Raji (cell line): ENCODE measurements around the gene PRKAR2B.
A peak's percentile ranks its signal among the peaks of the same experiment; 100 is the strongest.

ENCODE experiments used
- POLR2A ChIP-seq: IDR thresholded peaks from 2 replicates; pipeline ENCODE4 v1.6.1; 2011; ENCODE audit warnings: low read depth, low read length, control low read depth; ENCODE audit not compliant: insufficient read depth

The PRKAR2B gene

DNA sequence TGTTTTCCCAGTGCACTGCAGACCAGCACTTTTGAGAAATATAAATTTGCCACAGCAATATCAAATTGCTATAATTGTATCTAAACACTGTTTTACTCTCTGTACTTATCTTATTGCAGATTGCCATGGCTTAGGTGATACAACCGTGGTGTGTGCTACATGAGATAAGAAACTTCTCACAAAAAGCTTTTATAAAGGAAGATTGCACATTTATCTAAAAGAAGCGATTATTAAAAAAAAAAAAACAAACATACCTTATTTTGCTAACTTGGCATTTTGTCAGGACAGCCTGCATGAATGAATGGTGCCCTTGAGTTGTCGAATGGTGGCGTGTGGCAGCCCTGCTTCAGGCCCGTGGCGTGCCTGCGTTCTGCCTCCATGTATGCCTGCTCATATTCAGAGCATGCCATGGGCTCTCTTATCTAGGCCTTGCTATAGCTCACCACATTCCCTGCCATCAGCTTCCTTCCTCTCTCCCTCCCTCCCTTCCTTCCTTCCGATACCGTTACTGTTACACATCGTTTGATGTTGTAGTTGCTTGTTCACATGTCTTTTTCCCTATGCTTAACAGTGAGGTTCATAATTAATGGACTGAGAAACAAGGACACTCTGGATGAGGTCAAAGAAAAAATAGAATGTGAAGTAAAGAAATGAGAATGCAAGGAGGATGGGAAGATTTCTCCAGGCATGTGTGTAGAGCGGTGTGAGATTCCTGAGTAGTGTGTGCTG, 34.9 kb downstream of the PRKAR2B start:
- TF ChIP-seq POLR2A, result no peak

DNA sequence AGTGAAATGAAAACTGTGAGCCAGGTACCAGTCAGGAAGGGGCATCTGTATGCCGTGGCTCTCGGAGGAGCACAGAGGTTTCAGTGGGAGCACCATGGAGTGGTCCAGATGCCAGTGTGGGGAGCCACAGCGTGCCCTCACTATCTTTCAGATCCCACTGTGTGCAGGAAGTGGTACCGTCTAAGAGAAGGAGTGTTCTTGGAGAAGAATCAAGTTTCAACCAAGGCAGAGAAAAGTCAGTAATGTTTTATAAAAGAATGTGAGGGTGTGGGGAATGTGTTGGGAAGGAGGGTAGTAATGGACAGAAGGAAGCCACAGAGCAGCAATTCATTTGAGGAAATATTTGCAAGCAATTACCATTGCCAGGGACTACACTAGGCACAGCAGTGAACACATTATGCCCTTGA, 35.6 kb downstream of the PRKAR2B start:
- no peak for TF ChIP-seq POLR2A

- no peak for TF ChIP-seq POLR2A
Observed at GRCh38 chr7:107080533-107080932, 36.0 kb downstream of the PRKAR2B start.

GRCh38 chr7:107085180-107085579, 40.7 kb downstream of the PRKAR2B start:
- no peak for TF ChIP-seq POLR2A

GRCh38 chr7:107089627-107090026, 45.1 kb downstream of the PRKAR2B start:
- TF ChIP-seq POLR2A, result no peak

GRCh38 chr7:107090457-107090856, 46.0 kb downstream of the PRKAR2B start:
- no peak; the same call in none of the 2 replicates for TF ChIP-seq POLR2A

DNA sequence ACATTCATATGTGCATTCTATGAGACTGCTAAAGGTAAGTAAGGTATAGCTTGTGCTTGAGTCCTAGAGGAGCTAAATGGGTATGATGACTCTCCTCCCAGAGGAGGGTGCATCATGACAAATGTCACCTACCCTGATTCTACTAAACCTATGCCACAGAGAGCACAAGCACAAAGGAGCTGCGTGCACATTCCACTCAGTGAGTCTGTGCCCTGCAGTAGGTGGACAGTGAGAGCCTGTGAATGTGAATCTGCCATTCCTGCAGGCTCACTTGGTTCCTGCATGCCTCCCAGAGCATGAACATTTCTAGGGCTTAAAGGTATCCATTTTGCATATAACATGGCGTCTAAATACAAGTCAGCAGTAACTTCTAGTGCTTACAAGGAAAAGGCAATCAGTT, 46.8 kb downstream of the PRKAR2B start:
- TF ChIP-seq POLR2A, result peak; percentile 60

GRCh38 chr7:107100824-107101223, 56.3 kb downstream of the PRKAR2B start:
- TF ChIP-seq POLR2A, result no peak

- TF ChIP-seq POLR2A, result no peak
Observed at GRCh38 chr7:107103369-107103768, 58.9 kb downstream of the PRKAR2B start.

DNA sequence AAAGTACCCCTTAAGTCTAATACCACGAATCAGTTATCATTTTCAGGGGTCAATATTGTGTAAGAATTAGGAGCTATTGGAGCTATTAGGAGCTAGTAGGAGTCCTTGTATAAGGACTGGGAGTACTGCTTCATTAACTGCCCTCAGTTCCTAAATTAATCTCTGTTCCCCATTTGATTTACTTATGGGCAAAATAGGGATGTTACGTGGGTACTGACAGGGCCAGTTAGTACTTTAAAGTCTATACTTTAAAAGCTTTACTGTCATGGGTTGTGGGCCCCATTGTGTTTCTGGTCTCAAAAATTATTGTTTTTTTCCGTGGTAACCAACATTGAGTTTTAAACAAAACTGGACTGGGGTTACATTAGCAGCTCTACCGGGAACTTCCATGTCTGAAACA, 60.3 kb downstream of the PRKAR2B start:
- no peak for TF ChIP-seq POLR2A

DNA sequence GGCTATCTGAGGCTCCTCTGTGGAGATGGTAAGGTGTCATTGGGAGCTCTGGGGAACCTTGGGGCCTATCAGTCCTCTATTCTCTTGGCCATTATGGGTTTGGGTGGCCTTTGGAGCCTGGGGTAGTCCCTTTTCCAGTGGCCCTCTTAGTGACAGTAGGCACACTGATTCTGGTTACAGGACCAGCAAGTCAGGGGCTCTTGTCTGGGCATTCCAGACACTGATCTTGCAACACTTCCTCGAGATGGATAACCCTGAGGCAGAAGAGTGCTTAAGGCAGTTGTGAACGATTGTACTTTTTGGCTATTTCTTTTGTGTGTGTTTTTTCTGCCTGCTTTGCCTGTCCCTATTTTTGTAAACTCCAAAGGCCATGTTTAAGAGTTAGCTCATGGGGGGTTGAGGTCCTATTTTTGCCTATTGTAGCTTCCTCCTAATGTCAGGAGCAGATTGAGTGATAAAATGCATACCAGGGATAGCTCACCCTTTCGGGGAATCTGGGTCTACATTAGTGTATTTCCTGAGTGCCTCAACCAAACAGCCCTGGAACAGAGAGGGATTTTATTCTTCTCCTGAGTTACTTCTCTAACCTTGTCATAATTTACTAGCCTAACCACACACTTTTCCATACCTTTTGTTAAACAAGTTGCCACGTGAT, 61.2 kb downstream of the PRKAR2B start:
- TF ChIP-seq POLR2A, result no peak

DNA sequence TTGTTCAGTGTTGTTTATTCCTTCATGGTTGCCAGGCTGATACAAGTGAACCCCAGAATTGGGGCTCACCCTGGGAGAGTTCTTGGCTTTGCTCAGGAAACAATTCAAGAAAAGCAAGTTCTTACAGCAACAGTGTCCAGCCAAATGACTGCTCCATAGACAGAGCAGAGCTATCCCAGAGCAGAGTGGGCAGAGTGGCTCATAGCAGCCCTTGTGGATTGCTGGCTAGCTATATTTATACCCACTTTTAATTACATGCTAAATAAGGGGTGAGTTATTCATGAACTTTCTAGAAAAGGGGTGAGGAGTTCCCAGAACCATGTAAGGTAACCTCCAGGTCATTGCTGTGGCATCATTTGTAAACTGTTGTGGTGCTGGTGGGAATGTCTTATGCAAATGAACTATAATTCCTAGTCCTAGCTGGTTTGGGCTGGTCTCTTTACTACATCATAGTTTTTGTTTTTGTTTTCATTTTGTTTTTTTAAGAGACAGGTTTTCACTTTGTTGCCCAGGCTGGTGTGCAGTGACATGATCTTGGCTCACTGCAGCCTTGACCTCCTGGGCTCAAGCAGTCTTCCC, 64.4 kb downstream of the PRKAR2B start:
- TF ChIP-seq POLR2A, result no peak

- TF ChIP-seq POLR2A, result no peak
Observed at GRCh38 chr7:107109955-107110354, 65.5 kb downstream of the PRKAR2B start.

GRCh38 chr7:107111196-107111595, 66.7 kb downstream of the PRKAR2B start:
- no peak for TF ChIP-seq POLR2A

DNA sequence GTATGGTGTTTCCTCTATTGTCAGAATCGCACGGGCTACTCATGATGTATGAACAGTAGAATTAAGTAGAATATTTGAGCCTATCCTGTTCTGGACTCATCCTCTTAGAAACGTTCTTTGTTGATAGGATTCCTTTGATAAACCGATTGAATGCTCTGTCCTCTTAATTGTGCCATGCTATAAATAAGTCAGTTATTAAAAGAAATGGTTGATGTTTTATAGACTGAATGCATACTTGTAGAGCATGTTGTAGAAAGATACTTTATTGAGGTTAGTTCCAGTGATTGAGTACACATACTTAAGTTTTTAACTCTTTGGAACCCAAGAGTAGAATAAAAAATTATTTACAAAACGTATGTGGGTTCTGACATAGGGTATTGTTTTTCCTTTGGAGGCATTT, 69.4 kb downstream of the PRKAR2B start:
- no peak for TF ChIP-seq POLR2A

- no peak for TF ChIP-seq POLR2A
Observed at GRCh38 chr7:107115114-107115513, 70.6 kb downstream of the PRKAR2B start.
